Epidermal melanocyte (primary cell): Measurements from ENCODE around the gene FAM200B.

Experiments used
- DNase-seq: peaks from one replicate; pipeline ENCODE4 v3.0.0; 2011; ENCODE audit warnings: low spot score; ENCODE audit not compliant: insufficient read length

The FAM200B gene

GRCh38 chr4:15668566-15669435 lies 12.8 kb upstream of the FAM200B start:
- no peak for DNase-seq

- DNase-seq, result no peak
Measured at GRCh38 chr4:15670576-15670975, 11.1 kb upstream of the FAM200B start.

- DNase-seq, result no peak
Measured at GRCh38 chr4:15672101-15672500, 9.5 kb upstream of the FAM200B start.

GRCh38 chr4:15673337-15673736 lies 8.3 kb upstream of the FAM200B start:
- no peak for DNase-seq

GRCh38 chr4:15674046-15674445 lies 7.6 kb upstream of the FAM200B start:
- no peak for DNase-seq

- DNase-seq, result no peak
Measured at GRCh38 chr4:15674926-15675325, 6.7 kb upstream of the FAM200B start.

GRCh38 chr4:15675356-15675755 lies 6.3 kb upstream of the FAM200B start:
- no peak for DNase-seq

- DNase-seq, result no peak
Measured at GRCh38 chr4:15676039-15676438, 5.6 kb upstream of the FAM200B start.

- DNase-seq, result no peak
Measured at GRCh38 chr4:15676899-15677298, 4.7 kb upstream of the FAM200B start.

- no peak for DNase-seq
Measured at GRCh38 chr4:15677507-15677988, 4.1 kb upstream of the FAM200B start.

GRCh38 chr4:15681067-15681371 lies 608 bp upstream of the FAM200B start:
- DNase-seq, result no peak

- DNase-seq, result no peak
Measured at GRCh38 chr4:15682242-15683142, 865 bp downstream of the FAM200B start.

GRCh38 chr4:15683143-15683495 lies 1.5 kb downstream of the FAM200B start:
- no peak for DNase-seq

- no peak for DNase-seq
Measured at GRCh38 chr4:15684498-15684897, 2.9 kb downstream of the FAM200B start.

GRCh38 chr4:15688051-15688450 lies 6.4 kb downstream of the FAM200B start:
- no peak for DNase-seq

- DNase-seq, result no peak
Measured at GRCh38 chr4:15689540-15689939, 7.9 kb downstream of the FAM200B start.

- peak; percentile 45 for DNase-seq
Measured at GRCh38 chr4:15690020-15690809, 8.6 kb downstream of the FAM200B start.

- DNase-seq, result no peak
Measured at GRCh38 chr4:15691346-15692135, 9.9 kb downstream of the FAM200B start.

- DNase-seq, result no peak
Measured at GRCh38 chr4:15692602-15693001, 11.0 kb downstream of the FAM200B start.

- DNase-seq, result no peak
Measured at GRCh38 chr4:15694431-15694830, 12.8 kb downstream of the FAM200B start.

- DNase-seq, result no peak
Measured at GRCh38 chr4:15695240-15695699, 13.6 kb downstream of the FAM200B start.
